Kidney (tissue), 14 donors: ENCODE results near the gene ZIC5. TPM values are rescaled to one million over a fixed set of nuclear protein-coding genes. Genes with fewer than 3 reads are reported as not detected.

Source experiments
- DNase-seq, 5 donors: peaks; one replicate each; pipeline ENCODE4 v3.0.0-alpha.2; 2013 to 2020
- FAIRE-seq: peaks from 2 replicates; lab custom pipeline; 2012; peaks lifted over from hg19 to GRCh38; lab: Jason Lieb, UNC
- H3K27ac ChIP-seq, 2 donors: one replicate each; pipeline ENCODE4 v1.7.0; 2013; ENCODE audit warnings: low read depth in 2 of 2, low read length in 2 of 2, inconsistent platforms in 1 of 2
- H3K27me3 ChIP-seq: one replicate; pipeline ENCODE4 v1.7.1; 2013; ENCODE audit warnings: low read length, inconsistent platforms; ENCODE audit not compliant: control insufficient read depth, insufficient read depth
- H3K36me3 ChIP-seq, 3 donors: one replicate each; pipeline versions ENCODE4 v1.7.0 to v1.7.1; 2013; ENCODE audit warnings: low read length in 3 of 3, control low read depth in 1 of 3, inconsistent platforms in 1 of 3; ENCODE audit not compliant: insufficient read depth in 3 of 3, control insufficient read depth in 2 of 3
- H3K4me1 ChIP-seq, 3 donors: one replicate each; pipeline versions ENCODE4 v1.7.0 to v1.7.1; 2013; ENCODE audit warnings: low read length in 3 of 3, inconsistent platforms in 1 of 3, low read depth in 1 of 3; ENCODE audit not compliant: control insufficient read depth in 2 of 3, insufficient read depth in 2 of 3
- H3K4me3 ChIP-seq, 3 donors: one replicate each; pipeline versions ENCODE4 v1.7.0 to v1.8.1; 2013; ENCODE audit warnings: low read length in 3 of 3, control low read depth in 1 of 3, inconsistent platforms in 1 of 3
- H3K9ac ChIP-seq, 3 donors: one replicate each; pipeline versions ENCODE4 v1.7.0 to v1.7.1; 2013; ENCODE audit warnings: low read length in 3 of 3, control low read depth in 1 of 3, inconsistent platforms in 1 of 3
- H3K9me3 ChIP-seq, 3 donors: one replicate each; pipeline versions ENCODE4 v1.7.0 to v1.7.1; 2013; ENCODE audit warnings: low read length in 3 of 3, control low read depth in 1 of 3, inconsistent platforms in 1 of 3; ENCODE audit not compliant: control insufficient read depth in 2 of 3, insufficient read depth in 1 of 3
- intact Hi-C: fragments of 100-400 bp; cut with DNase I; formaldehyde crosslinking; loops from one replicate; pipeline ENCODE4 v1.11.1; 2022
- polyA plus RNA-seq: library from polyadenylated mRNA; stranded (reverse); fragments of 350-450 nt; fragmentation: Illumina TruSeq; extraction: RNeasy Lipid Tissue Mini Kit (QIAGEN cat#74804); gene quantifications from one replicate; pipeline ENCODE4 v1.2.3, GENCODE V29; 2014; ENCODE audit warnings: low read depth, low replicate concordance; ENCODE audit not compliant: insufficient read depth
- total RNA-seq: library from RNA; stranded (reverse); fragmentation: NEBNext Ultra II Directional; extraction: Animal tissue kit (Norgen Biotek cat#: 25700); gene quantifications from one replicate; pipeline ENCODE4 v1.2.1, GENCODE V29; 2021
- TF ChIP-seq, protein P1 (sequence below): IDR thresholded peaks from 3 replicates; pipeline ENCODE4 v1.5.1; 2012; ENCODE audit warnings: mild to moderate bottlenecking, moderate library complexity, borderline replicate concordance; ENCODE audit not compliant: insufficient read depth; ENCODE audit errors: extremely low read depth
- donor health status: control.
- donor health status: control.
- donor health status: control.
- donor health status: control.
- donor health status: control.
- donor health status: DM: yes; HTN: yes; CAD: no.
- donor health status: Normal renal cell carcinoma (clear cell type).

The ZIC5 gene
- total and polyA plus RNA-seq, 2 donors from 2014 or later = not detected

DNA sequence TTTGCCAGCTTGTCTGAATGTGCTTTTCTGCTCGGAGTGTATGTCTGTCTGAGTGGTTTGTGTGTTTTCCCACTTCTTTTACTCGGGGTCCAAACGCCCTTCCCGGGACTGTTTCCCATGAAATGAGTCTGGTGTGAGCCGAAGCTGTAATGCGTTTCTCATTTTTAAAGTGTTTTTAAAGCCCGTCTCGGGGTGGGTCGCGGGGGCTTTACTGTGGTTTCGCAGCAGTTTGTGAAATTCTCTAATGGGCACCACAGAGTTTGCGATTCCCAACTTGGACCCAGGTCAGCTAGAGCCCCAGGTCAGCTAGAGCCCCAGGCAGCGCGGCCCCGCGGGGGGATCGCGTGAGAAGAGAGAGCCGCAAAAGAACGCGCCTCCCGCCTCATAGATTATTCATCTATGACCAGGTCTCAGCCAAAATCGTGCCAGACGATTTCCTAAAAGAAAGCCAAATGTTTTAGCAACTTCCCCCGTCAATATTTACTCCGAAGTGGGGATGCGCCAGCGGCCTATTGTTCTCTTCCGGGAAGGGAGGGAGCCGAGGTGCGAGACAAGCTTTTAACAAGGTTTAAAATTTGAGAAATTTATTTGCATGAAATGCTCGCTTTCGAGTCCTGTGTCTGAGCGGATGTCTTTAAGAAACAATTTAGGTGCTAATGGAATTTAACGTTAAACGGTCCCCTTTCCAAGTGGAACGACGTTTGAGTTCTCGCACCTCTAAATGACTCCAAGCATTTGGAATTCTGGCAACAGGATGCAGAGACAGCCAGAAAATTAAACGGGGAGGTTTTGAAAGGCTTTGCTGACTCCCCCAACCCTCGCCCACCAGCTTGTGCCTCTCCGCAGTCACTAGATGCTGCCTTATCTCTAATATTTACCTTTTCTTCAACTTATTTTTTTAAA, 12.2 kb upstream of the ZIC5 start:
- Histone ChIP-seq H3K36me3 (no peaks in the 10 kb centered on the region), H3K9me3 (peaks cover 0 to 2% (median 0%) of the 10 kb centered on the region in 3 donors), H3K9ac (no peak overlapping the region), H3K4me1 (peaks cover 0 to 10% (median 0%) of the 10 kb centered on the region in 3 donors), H3K27me3 (peaks cover 59% of the 10 kb centered on the region), H3K4me3 (no peak overlapping the region), H3K27ac (no peak overlapping the region)
- DNase-seq = peak in 2 of 5 donors; percentile 27 to 43
- no peak for FAIRE-seq
- TF ChIP-seq, protein P1, sequence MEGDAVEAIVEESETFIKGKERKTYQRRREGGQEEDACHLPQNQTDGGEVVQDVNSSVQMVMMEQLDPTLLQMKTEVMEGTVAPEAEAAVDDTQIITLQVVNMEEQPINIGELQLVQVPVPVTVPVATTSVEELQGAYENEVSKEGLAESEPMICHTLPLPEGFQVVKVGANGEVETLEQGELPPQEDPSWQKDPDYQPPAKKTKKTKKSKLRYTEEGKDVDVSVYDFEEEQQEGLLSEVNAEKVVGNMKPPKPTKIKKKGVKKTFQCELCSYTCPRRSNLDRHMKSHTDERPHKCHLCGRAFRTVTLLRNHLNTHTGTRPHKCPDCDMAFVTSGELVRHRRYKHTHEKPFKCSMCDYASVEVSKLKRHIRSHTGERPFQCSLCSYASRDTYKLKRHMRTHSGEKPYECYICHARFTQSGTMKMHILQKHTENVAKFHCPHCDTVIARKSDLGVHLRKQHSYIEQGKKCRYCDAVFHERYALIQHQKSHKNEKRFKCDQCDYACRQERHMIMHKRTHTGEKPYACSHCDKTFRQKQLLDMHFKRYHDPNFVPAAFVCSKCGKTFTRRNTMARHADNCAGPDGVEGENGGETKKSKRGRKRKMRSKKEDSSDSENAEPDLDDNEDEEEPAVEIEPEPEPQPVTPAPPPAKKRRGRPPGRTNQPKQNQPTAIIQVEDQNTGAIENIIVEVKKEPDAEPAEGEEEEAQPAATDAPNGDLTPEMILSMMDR = no peak
- intact Hi-C loops = no loop called here

DNA sequence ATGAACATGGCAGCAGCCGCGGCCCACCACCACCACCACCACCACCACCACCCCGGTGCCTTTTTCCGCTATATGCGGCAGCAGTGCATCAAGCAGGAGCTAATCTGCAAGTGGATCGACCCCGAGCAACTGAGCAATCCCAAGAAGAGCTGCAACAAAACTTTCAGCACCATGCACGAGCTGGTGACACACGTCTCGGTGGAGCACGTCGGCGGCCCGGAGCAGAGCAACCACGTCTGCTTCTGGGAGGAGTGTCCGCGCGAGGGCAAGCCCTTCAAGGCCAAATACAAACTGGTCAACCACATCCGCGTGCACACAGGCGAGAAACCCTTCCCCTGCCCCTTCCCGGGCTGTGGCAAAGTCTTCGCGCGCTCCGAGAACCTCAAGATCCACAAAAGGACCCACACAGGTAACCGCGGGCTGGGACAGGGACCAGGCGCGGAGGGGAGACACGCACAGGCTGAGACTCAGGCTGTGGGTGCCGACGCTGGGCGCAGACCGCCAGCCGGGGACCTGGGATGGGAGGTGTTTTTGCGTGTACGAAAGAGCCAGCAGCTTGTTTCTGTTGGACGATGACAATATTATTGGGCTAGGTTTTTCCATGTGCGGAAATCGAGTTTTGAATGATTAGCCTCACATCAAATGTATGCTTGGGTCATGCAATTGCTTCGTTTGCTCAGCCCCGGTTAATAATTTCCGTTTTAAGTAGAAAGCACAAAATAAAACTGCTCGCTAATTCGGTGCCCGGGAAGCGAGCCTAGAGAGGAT, 11.3 kb upstream of the ZIC5 start:
- H3K9me3 ChIP-seq = peaks cover 0 to 2% (median 0%) of the 10 kb centered on the region in 3 donors
- peaks cover 60% of the 10 kb centered on the region for H3K27me3 ChIP-seq
- H3K4me1 ChIP-seq = peaks cover 0 to 10% (median 0%) of the 10 kb centered on the region in 3 donors
- H3K27ac ChIP-seq = no peak overlapping the region
- DNase-seq (peak in 4 of 5 donors; percentile 24 to 59 (median 39)), FAIRE-seq (no peak)
- no peak overlapping the region for H3K4me3 ChIP-seq
- TF ChIP-seq, protein P1 = no peak
- H3K36me3 ChIP-seq = no peaks in the 10 kb centered on the region
- intact Hi-C loops = no loop called here
- H3K9ac ChIP-seq = no peak overlapping the region

DNA sequence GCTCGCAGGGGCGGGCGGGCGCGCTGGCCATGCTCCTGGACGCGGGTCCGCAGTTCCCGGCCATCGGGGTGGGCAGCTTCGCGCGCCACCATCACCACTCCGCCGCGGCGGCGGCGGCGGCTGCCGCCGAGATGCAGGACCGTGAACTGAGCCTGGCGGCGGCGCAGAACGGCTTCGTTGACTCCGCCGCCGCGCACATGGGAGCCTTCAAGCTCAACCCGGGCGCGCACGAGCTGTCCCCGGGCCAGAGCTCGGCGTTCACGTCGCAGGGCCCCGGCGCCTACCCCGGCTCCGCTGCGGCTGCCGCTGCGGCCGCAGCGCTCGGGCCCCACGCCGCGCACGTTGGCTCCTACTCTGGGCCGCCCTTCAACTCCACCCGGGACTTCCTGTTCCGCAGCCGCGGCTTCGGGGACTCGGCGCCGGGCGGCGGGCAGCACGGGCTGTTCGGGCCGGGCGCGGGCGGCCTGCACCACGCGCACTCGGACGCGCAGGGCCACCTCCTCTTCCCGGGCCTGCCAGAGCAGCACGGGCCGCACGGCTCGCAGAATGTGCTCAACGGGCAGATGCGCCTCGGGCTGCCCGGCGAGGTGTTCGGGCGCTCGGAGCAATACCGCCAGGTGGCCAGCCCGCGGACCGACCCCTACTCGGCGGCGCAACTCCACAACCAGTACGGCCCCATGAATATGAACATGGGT, 10.6 kb upstream of the ZIC5 start:
- no peak overlapping the region for H3K9ac ChIP-seq
- DNase-seq = peak; percentile 37 to 71 (median 56)
- TF ChIP-seq, protein P1 = no peak
- no peak for FAIRE-seq
- H3K4me1 ChIP-seq = peaks cover 0 to 10% (median 0%) of the 10 kb centered on the region in 3 donors
- no peak overlapping the region for H3K27ac ChIP-seq
- intact Hi-C loops = no loop called here
- no peak overlapping the region for H3K4me3 ChIP-seq
- H3K36me3 ChIP-seq = no peaks in the 10 kb centered on the region
- H3K9me3 ChIP-seq = peaks cover 0 to 2% (median 0%) of the 10 kb centered on the region in 3 donors
- peaks cover 59% of the 10 kb centered on the region for H3K27me3 ChIP-seq
